OCI-LY3 (cell line): ENCODE results near the gene LYST.

Source experiments
- H2AFZ ChIP-seq: fragments of 200-600, 300-600 bp; shearing (Covaris generic); 2 replicates; pipeline ENCODE4 v1.6.0; 2014; ENCODE audit warnings: antibody characterized with exemption, low read depth, low read length
- H3K27ac ChIP-seq: fragments of 200-600, 300-600 bp; sonication (generic); 2 replicates; pipeline ENCODE4 v1.5.1; 2014; ENCODE audit warnings: mild to moderate bottlenecking, low read length, moderate library complexity, mixed read lengths
- H3K27me3 ChIP-seq: fragments of 200-600, 300-600 bp; sonication (generic); 2 replicates; pipeline ENCODE4 v1.6.1; 2014; ENCODE audit warnings: low read depth, low read length, mixed read lengths
- H3K36me3 ChIP-seq: fragments of 200-600, 300-600 bp; sonication (generic); replicated peaks from 2 replicates; pipeline ENCODE3; 2014; ENCODE audit warnings: low read depth, low read length, mixed read lengths
- H3K4me1 ChIP-seq: fragments of 300-600, 200-600 bp; sonication (generic); 2 replicates; pipeline ENCODE4 v1.6.1; 2014; ENCODE audit warnings: low read length, mixed read lengths
- H3K4me2 ChIP-seq: fragments of 200-600, 300-600 bp; sonication (generic); 2 replicates; pipeline ENCODE4 v1.6.1; 2014; ENCODE audit warnings: low read length, mixed read lengths
- H3K4me3 ChIP-seq: fragments of 300-600, 200-600 bp; sonication (generic); 2 replicates; pipeline ENCODE4 v1.5.1; 2014; ENCODE audit warnings: antibody characterized with exemption, mild to moderate bottlenecking, low read length, moderate library complexity
- H3K79me2 ChIP-seq: fragments of 300-600, 200-600 bp; shearing (Covaris generic); 2 replicates; pipeline ENCODE4 v1.6.1; 2014; ENCODE audit warnings: mild to moderate bottlenecking, low read length, mixed read lengths
- H3K9ac ChIP-seq: fragments of 300-600, 200-600 bp; shearing (Covaris generic); 2 replicates; pipeline ENCODE4 v1.6.0; 2014; ENCODE audit warnings: mild to moderate bottlenecking, low read length, moderate library complexity
- H3K9me3 ChIP-seq: fragments of 200-600, 300-600 bp; shearing (Covaris generic); 2 replicates; pipeline ENCODE4 v1.6.1; 2014; ENCODE audit warnings: low read length, mixed read lengths; ENCODE audit not compliant: insufficient read depth
- H4K20me1 ChIP-seq: fragments of 200-600, 300-600 bp; sonication (generic); 2 replicates; pipeline ENCODE4 v1.6.1; 2016; ENCODE audit warnings: low read length, mixed read lengths; ENCODE audit not compliant: insufficient read depth
- CTCF ChIP-seq: fragments of 200-600, 300-600 bp; sonication (generic); IDR thresholded peaks from 2 replicates; pipeline ENCODE4 v1.5.1; 2014; ENCODE audit warnings: antibody characterized with exemption, low read length, low read depth
- EZH2phosphoT487 ChIP-seq: fragments of 200-600 bp; shearing (Covaris generic); IDR thresholded peaks from 2 replicates; pipeline ENCODE4 v1.6.1; 2018; ENCODE audit warnings: antibody characterized with exemption, mixed run types, low read depth

The LYST gene

GRCh38 chr1:235876402-235876841, 9.7 kb upstream of the LYST start:
- H3K79me2 ChIP-seq, result no peaks in the 10 kb centered on the region
- H3K9me3 ChIP-seq, result no peaks in the 10 kb centered on the region
- H3K27ac ChIP-seq, result no peak overlapping the region
- H3K9ac ChIP-seq, result no peak overlapping the region
- H4K20me1 ChIP-seq, result no peaks in the 10 kb centered on the region
- peaks cover 65% of the 10 kb centered on the region for H3K27me3 ChIP-seq
- peaks cover 14% of the 10 kb centered on the region for H3K4me1 ChIP-seq
- H3K4me2 ChIP-seq, result no peak overlapping the region
- H2AFZ ChIP-seq, result no peak overlapping the region
- no peaks in the 10 kb centered on the region for H3K36me3 ChIP-seq
- no peak overlapping the region for H3K4me3 ChIP-seq
- TF ChIP-seq EZH2phosphoT487, result no peak
- TF ChIP-seq CTCF, result no peak

GRCh38 chr1:235875036-235875597, 8.4 kb upstream of the LYST start:
- Histone ChIP-seq H2AFZ (no peak overlapping the region), H3K4me1 (peaks cover 10% of the 10 kb centered on the region), H3K27ac (no peak overlapping the region), H3K4me2 (no peak overlapping the region), H3K9ac (no peak overlapping the region), H3K9me3 (no peaks in the 10 kb centered on the region), H3K4me3 (no peak overlapping the region), H3K79me2 (no peaks in the 10 kb centered on the region), H4K20me1 (no peaks in the 10 kb centered on the region), H3K36me3 (no peaks in the 10 kb centered on the region), H3K27me3 (peaks cover 54% of the 10 kb centered on the region)
- no peak for TF ChIP-seq EZH2phosphoT487

- Histone ChIP-seq H3K4me3 (no peak overlapping the region), H3K27ac (no peak overlapping the region), H3K4me1 (peaks cover 2% of the 10 kb centered on the region), H2AFZ (no peak overlapping the region), H3K9me3 (no peaks in the 10 kb centered on the region), H3K36me3 (no peaks in the 10 kb centered on the region), H3K27me3 (peaks cover 50% of the 10 kb centered on the region), H4K20me1 (no peaks in the 10 kb centered on the region), H3K4me2 (no peak overlapping the region), H3K79me2 (no peaks in the 10 kb centered on the region), H3K9ac (no peak overlapping the region)
- TF ChIP-seq CTCF, result no peak
- TF ChIP-seq EZH2phosphoT487, result no peak
Measured at GRCh38 chr1:235874261-235874660, 7.6 kb upstream of the LYST start.

- Histone ChIP-seq H3K79me2 (no peaks in the 10 kb centered on the region), H3K4me1 (peaks cover 3% of the 10 kb centered on the region), H3K27me3 (peaks cover 44% of the 10 kb centered on the region), H3K9me3 (no peaks in the 10 kb centered on the region), H3K27ac (no peak overlapping the region), H3K4me2 (no peak overlapping the region), H3K36me3 (no peaks in the 10 kb centered on the region), H3K9ac (no peak overlapping the region), H4K20me1 (no peaks in the 10 kb centered on the region), H3K4me3 (no peak overlapping the region), H2AFZ (no peak overlapping the region)
- no peak for TF ChIP-seq EZH2phosphoT487
- TF ChIP-seq CTCF, result no peak
Measured at GRCh38 chr1:235873571-235873970, 6.9 kb upstream of the LYST start.

- Histone ChIP-seq H2AFZ (no peak overlapping the region), H3K4me2 (no peak overlapping the region), H3K4me3 (no peak overlapping the region), H3K36me3 (no peaks in the 10 kb centered on the region), H4K20me1 (no peaks in the 10 kb centered on the region), H3K79me2 (no peaks in the 10 kb centered on the region), H3K27me3 (peaks cover 38% of the 10 kb centered on the region), H3K9me3 (no peaks in the 10 kb centered on the region), H3K9ac (no peak overlapping the region), H3K27ac (no peak overlapping the region), H3K4me1 (peaks cover 8% of the 10 kb centered on the region)
- no peak for TF ChIP-seq CTCF
- no peak for TF ChIP-seq EZH2phosphoT487
Measured at GRCh38 chr1:235873045-235873444, 6.3 kb upstream of the LYST start.
